Measurements from ENCODE around the gene CYP26A1.
"Not testable (repeated sequence)": the region's sequence is repeated elsewhere in the genome, so short reads cannot be mapped to it uniquely, and the experiment has no call there.

The CYP26A1 gene

DNA sequence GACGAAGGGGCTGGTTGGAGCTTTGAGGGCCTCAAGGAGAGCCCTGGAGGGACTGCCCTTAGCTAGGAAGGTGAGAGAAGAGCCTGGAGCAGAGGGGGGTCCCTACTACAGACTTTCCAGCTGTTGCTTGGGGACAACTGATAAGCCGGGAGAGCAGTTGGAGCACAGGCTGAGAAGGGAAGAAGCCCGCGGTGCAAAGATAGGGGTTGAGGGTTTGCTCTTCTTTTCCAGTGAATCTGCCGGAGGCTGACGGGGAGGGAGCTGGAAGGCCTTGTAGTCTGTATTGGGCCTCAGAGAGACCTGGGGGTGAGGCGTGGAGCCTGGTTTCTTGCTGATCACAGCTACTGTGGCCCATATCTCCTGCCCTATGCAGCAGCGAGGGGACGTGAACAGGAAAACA lies 23.7 kb downstream of the CYP26A1 start:
- DNase-seq: no peak
- in situ Hi-C loops (cut with HindIII; ENCODE audit: low pct_ligation_motif_present, low pct_unique_long_range_greater_than_20kb, low sequenced_read_pairs): no loop called here

- DNase-seq: no peak
- in situ Hi-C loops (cut with HindIII; ENCODE audit: low pct_ligation_motif_present, low pct_unique_long_range_greater_than_20kb, low sequenced_read_pairs): no loop called here
These were observed 25.1 kb downstream of the CYP26A1 start for GRCh38 chr10:93098816-93099215.

GRCh38 chr10:93099670-93100069 lies 26.0 kb downstream of the CYP26A1 start:
- in situ Hi-C loops (cut with HindIII; ENCODE audit: low pct_ligation_motif_present, low pct_unique_long_range_greater_than_20kb, low sequenced_read_pairs): loop anchor here (25.0 kb wide), 1 partner anchor 188 kb away; no protein-coding TSS in a partner anchor
- no peak for DNase-seq

DNA sequence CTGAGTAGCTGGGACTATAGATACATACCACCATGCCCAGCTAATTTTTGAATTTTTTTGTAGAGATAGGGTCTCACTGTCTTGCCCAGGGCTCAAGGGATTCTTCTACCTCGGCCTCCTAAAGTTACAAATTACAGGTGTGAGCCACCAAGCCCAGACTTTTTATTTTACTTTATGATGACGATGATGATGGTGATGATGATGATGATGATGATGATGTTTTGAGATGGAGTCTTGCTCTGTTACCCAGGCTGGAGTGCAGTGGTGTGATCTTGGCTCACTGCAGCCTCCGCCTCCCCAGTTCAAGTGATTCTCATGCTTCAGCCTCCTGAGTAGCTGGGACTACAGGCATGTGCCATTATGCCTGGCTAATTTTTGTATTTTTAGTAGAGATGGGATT lies 27.5 kb downstream of the CYP26A1 start:
- in situ Hi-C loops (cut with HindIII; ENCODE audit: low pct_ligation_motif_present, low pct_unique_long_range_greater_than_20kb, low sequenced_read_pairs): loop anchor here (25.0 kb wide), 1 partner anchor 186 kb away; no protein-coding TSS in a partner anchor
- not testable (repeated sequence) for DNase-seq

GRCh38 chr10:93103953-93104352 lies 30.3 kb downstream of the CYP26A1 start:
- no peak for DNase-seq
- in situ Hi-C loops (cut with HindIII; ENCODE audit: low pct_ligation_motif_present, low pct_unique_long_range_greater_than_20kb, low sequenced_read_pairs): loop anchor here (25.0 kb wide), 1 partner anchor 183 kb away; no protein-coding TSS in a partner anchor

GRCh38 chr10:93106631-93107072 lies 33.0 kb downstream of the CYP26A1 start:
- in situ Hi-C loops (cut with HindIII; ENCODE audit: low pct_ligation_motif_present, low pct_unique_long_range_greater_than_20kb, low sequenced_read_pairs): loop anchor here (25.0 kb wide), 1 partner anchor 181 kb away; no protein-coding TSS in a partner anchor
- DNase-seq: no peak

DNA sequence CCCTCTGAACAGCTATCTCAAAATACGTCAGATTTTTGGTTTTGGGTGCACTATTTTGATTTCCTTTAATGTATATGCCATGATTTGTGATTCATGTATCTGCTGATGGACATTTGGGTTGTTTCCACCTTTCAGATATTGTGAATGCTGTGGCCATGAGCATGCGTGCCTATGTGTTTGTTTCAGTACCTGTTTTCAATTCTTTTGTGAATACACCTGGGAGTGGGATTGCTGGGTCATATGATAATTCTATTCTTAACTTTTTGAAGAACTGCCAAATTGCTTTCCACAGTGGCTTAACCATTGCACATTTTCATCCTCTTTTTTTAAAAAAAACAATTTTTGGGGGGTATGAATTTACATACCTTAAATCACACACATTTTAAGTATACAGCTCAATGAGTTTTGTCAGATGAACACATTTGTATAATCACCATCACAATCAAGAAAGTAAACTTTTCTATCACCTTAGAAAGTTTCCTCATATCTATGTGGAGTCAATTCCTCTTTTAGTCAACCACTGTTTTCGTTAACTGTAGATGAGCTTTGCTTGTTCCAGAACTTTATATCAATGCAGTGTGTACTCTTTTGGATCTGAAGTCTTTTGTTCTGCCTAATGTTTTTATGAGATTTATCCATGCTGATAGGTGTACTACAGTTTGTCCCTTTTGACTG lies 36.9 kb downstream of the CYP26A1 start:
- no peak for DNase-seq
- in situ Hi-C loops (cut with HindIII; ENCODE audit: low pct_ligation_motif_present, low pct_unique_long_range_greater_than_20kb, low sequenced_read_pairs): loop anchor here (25.0 kb wide), 1 partner anchor 177 kb away; no protein-coding TSS in a partner anchor

DNA sequence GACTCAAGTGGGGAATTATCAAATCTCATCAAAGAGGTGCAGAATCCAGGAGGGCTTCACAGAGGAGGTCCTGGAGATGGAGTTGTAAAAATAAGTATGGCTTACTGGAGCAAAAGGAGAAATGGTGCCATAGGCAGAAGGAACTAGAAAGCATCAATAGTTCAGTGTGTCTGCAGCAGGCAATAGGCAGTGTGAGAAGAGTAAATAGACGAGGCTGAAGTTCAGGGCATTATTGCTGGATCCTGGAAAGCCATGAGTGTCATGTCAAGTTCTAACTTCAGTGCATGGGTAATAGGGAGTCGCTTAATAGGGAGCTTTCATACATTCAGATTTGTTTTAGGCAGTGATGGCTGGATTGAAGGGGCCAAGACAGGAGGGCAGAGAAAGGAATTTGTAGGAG lies 39.3 kb downstream of the CYP26A1 start:
- no peak for DNase-seq
- in situ Hi-C loops (cut with HindIII; ENCODE audit: low pct_ligation_motif_present, low pct_unique_long_range_greater_than_20kb, low sequenced_read_pairs): loop anchor here (25.0 kb wide), 1 partner anchor 174 kb away; no protein-coding TSS in a partner anchor

DNA sequence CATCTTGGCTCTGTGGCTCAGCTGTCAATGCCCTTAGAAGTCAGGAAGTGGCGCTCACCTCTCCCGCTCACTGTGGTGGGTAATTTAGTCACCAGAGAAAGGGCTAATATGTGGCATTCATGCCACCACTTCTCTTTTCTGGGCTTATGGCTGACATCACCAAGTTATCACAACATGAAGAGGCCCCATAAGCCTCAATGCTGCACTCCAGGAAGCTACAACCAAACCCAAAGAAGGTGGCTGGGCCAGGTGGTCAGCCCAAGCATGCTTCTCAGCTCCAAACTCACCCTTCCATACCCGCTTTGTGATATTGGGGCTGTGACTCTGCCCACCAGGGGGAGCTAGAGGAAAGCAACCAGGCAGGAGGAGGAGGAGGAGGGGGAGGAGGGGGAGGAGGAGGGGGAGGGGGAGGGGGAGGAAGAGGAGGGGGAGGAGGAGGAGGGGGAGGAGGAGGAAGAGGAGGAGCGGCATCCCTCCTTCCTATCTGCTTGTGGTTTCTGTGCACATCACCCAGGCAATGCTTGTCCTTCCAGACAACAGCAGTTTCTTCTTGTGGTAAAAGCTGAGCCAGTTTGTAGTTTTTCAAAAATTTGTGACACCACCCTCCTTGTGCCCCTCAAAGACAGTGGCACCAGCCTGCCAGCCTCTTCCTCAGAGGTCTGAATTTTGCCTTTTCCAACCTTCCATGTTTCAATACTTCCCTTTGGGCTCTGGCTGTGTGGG lies 42.1 kb downstream of the CYP26A1 start:
- DNase-seq: peak; percentile 68
- in situ Hi-C loops (cut with HindIII; ENCODE audit: low pct_ligation_motif_present, low pct_unique_long_range_greater_than_20kb, low sequenced_read_pairs): loop anchor here (25.0 kb wide), 1 partner anchor 171 kb away; no protein-coding TSS in a partner anchor

GRCh38 chr10:93121311-93121710 lies 47.6 kb downstream of the CYP26A1 start:
- DNase-seq: no peak
- in situ Hi-C loops (cut with HindIII; ENCODE audit: low pct_ligation_motif_present, low pct_unique_long_range_greater_than_20kb, low sequenced_read_pairs): loop anchor here (25.0 kb wide), 1 partner anchor 166 kb away; no protein-coding TSS in a partner anchor

- no peak for DNase-seq
- in situ Hi-C loops (cut with HindIII; ENCODE audit: low pct_ligation_motif_present, low pct_unique_long_range_greater_than_20kb, low sequenced_read_pairs): loop anchor here (25.0 kb wide), 1 partner anchor 164 kb away; no protein-coding TSS in a partner anchor
These were observed 50.1 kb downstream of the CYP26A1 start for GRCh38 chr10:93123766-93124165.

GRCh38 chr10:93124580-93125318 lies 51.1 kb downstream of the CYP26A1 start:
- no peak for DNase-seq
- in situ Hi-C loops (cut with HindIII; ENCODE audit: low pct_ligation_motif_present, low pct_unique_long_range_greater_than_20kb, low sequenced_read_pairs): loop anchor here (25.0 kb wide), 1 partner anchor 163 kb away; no protein-coding TSS in a partner anchor

- no peak for DNase-seq
- in situ Hi-C loops (cut with HindIII; ENCODE audit: low pct_ligation_motif_present, low pct_unique_long_range_greater_than_20kb, low sequenced_read_pairs): no loop called here
These were observed 52.3 kb downstream of the CYP26A1 start for GRCh38 chr10:93125966-93126365.

DNA sequence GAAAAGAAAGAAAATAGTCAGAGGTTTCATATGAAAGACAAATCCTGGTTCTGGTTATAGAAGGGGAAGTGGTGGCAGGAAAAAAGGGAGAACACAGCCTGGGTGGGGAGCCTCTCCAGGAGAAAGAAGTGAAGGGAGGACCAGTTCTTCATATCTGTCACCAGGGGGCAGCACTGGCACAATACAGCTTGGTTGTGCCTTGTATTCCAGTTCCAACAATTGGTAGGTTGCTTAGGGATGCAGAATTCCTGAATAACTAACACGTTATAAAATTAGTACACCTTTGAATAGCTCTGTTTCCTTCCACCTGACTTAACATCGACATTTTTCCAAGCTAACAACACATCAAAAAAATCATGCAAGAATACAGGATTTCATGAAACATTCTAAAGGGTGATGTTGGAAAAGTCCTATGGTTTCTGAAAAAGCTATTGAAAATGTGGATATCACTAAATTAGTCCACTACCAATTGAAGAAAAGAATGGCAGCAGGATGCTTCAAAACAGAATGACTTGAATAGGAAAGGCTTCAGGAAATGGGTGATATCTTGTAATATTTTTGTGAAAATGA lies 52.9 kb downstream of the CYP26A1 start:
- in situ Hi-C loops (cut with HindIII; ENCODE audit: low pct_ligation_motif_present, low pct_unique_long_range_greater_than_20kb, low sequenced_read_pairs): no loop called here
- peak; percentile 11 for DNase-seq
